Activated gamma-delta T cell treated with Interleukin-2 at 50 U/mL for 16 hours (primary cell): ENCODE measurements around the gene LRRC26.

Source experiments
- DNase-seq: peaks from one replicate; pipeline ENCODE4 v3.0.0-alpha.2; 2020

LRRC26 gene

DNA sequence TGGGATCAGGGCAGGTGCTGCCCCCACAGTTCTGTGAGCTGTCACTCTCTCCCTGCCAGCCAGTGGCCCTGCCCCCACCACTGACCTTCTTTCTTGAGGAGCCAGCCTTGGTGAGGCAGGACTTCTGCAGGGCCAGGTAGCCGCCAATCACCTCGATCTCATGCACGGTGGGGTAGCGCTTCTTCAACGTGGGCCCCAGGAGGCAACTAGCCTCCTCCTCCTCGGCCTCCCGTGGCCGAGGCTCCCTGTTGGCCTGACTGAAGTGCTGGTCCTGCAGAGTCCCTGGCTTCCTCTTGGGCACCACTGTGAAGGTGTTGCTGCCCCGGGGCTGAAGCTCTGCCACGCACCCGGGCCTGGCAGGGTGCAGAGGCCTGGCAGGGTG lies 29.0 kb upstream of the LRRC26 start:
- no peak for DNase-seq

DNA sequence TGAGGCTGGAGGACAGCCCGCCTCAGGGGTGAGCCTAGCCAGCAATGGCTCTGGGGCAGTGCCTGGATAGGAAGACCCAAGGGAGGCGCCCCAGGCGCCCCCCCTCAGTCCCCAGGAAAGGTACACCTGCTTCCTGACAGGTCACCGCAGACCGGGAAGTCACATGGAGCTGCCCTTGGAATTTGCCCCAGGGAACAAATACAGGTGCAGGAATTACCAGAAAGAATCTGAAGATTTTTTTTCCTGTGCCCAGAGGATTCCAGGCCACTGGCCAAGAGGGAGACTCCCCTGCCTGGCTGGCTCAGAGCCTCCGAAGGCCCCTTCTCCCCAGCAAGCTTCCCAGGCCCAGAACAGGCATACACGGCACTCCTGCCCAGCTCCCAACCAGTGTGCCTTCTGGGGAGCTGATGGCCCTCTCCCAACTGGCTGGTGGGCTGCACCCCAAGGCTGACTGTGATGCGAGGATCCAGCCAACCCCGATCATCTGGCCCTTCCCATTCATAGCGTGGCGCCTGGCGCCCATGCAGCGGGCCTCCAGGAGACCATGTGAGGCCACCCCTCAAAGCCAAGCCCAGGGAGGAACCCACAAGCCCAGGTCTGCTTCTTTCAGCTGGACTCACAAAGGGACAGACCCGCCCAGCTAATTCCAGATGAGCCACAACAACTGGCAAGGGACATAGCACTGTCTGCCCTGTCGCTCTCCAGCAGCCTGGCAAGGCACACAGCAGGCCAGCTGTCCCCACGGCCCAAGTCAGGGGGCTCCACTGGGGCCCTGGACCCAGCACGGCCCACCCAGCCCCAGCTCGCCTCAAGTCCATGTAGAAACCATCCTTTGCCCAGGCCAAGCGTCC lies 28.4 kb upstream of the LRRC26 start:
- DNase-seq, result no peak

DNA sequence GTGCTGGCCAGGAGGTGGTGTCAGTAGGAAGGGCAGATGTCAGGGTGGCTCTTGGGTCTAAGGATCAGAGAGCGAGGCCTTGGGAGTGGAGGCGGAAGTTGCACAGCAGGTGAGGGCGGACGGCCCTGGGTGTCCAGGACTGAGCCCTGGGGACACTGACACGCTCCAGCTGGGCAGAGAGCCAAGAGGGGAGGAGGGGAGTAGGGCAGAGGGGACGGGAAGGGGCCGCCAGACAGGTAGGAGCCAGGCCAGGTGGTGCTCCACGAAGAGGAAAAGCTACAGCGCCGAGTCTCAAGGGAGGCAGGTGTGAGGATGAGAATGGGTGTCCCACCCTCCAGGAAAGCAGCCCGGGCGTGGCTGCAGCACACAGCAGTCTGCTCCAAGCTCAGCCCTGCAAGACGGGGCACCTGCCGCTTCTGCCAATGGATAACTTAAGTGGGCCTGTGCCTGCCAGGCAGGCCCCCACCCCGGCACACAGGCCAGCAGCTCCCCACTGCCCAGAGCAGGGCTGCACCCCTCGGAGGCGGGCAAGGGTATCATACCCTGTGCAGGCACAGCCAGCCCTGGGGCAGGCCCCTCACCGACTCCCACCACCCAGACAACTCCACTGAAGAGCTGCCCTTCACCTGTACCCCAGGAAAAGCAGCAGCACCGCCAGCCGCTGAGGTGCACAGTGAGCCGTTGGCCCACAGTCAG lies 25.8 kb upstream of the LRRC26 start:
- DNase-seq, result no peak

DNA sequence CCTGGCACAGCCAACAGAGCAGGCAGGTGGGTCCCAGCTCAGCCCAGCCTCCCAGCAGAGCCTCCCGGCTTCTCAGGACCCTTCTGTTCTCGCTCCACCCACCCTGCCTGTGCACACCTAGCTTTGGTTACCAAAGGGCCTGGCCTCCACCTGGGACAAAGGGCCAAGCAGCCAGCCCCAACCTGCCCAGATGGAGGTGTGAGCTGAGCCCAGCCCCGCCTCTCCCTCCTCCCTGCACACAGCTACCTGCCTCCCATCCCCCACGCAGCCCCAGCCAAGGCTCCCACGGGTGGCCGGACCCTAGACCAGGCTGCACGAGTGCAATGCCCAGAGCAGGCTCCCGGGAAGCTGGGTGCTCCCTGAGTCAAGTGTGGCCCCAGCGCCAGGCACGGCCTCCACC lies 25.1 kb upstream of the LRRC26 start:
- no peak for DNase-seq

DNA sequence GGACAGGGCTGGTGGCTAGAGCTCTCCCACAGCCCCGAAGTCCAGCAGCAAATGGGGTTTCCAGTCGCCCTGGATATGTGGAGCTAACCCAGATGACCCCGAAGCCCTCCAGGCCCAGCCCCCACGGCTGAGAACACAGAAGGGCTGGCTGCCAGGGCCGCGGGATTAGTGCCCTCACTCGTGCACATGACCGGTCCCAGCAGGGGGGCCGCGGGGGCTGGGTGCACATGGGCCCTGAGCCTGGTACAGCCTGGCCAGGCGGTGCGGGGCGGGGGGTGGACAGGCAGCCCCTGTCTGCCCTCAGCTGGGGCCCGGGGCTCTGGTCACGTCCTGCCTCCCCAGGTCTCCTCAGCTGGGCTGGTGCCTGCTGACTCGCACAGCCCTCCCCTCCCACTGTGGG lies 24.5 kb upstream of the LRRC26 start:
- no peak for DNase-seq

DNA sequence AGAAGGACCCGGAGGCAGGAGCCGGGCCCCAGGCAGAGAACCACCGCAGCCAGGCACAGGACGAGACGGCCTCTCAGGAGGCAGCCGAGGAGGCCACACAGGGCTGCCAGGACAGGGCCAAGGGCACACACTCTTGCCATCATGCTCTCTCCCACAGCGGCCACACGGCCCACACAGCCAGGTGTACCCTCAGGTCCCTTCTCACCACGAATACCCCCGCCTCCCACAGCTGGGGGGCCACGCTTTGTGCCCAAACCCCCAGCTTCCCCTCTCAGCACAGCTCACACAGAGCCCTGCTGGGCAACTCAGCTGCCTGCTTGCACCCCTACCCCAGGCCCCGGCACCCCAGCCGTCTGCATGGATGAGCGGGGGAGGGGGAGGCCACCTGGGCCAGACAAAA lies 23.9 kb upstream of the LRRC26 start:
- DNase-seq, result no peak

DNA sequence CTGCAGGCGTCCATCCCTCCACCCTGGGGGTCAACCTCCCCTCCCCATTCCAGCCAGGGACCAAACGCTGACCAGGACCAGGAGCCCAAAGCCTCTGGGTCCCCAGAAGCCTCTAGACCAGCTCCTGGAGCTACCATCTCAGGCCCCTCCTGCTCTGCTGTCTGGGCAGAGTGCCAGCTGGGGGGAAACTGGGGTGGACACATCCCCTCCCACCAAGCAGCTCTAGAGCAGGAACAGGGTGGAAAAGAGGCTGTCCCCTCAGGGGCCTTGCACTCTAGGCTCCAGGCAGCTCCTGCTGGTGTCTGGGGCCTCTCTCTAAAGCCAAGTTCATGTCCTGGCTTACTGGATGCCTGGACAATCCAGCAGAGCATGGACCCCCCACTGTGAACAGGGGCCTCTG lies 23.0 kb upstream of the LRRC26 start:
- DNase-seq, result no peak

DNA sequence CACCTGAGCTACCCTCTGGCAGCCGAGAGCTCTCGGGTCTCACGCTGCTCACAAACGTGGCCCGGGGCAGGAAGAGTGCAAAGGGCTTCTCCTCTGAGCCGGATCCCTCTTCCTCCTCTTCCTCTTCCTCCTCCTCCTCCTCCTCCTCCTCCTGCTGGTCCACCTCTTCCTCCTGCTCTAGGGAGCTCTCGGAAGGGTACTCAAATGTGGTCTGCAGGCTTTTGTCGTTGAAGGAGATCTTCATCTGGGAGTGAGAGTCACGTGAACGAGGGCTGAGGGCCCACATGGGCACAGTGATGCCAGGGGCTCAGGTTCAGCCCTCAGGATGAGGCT lies 22.6 kb upstream of the LRRC26 start:
- no peak for DNase-seq

DNA sequence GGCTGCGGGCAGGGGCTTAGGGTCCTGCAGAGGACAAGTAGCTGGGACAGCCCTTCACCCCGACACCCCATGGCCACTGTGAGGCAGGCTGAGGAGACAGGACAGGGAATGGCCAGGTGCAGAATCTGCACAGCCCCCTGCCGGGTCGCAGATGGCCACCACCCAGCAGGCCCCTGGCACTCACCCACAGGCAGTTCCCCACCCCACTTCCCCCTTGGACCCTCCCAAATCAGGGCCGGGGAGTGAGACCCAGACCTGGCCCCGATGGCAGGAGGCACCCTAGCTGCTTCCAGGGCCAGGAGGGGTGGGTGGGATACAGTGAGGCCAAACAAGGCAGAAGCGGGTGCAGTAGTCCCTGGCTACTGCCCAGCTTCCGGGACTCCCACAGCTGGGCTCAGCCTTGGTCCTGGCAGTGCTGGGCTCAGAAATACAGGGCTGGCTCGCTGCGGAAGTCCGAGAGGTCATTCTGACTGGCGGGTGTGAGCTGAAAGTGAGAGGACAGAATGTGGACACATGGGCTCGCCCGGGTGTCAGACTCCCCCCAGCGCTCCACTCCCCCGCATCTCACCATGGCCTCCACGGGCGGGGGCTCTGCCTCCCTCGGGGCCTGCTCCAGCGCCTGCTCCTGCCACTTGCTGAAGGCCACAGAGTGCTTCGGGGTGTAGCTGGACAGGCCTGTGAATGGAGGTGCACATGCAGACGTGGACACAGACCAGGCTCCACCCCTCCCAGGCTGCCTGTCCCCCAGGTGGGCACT lies 22.0 kb upstream of the LRRC26 start:
- no peak for DNase-seq

DNA sequence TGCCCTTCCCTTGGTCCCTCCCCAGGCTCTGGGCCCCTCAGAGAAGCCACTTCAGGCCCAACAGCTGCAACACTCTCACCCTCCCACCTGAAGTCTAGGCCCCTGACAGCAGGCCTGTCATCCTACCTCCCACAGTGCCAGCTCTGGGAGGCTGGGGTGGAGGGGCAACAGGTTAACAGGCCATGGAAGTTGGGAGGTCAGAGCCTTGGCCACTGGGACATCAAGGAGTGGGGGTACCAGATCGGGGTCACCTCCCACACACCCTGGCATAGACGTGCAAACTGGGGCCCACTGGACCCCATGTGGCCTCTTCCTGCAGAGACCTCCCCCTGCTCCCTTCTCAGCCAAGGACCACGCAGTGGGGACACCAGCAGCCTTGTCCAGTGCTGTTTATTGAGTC lies 21.4 kb upstream of the LRRC26 start:
- no peak for DNase-seq

DNA sequence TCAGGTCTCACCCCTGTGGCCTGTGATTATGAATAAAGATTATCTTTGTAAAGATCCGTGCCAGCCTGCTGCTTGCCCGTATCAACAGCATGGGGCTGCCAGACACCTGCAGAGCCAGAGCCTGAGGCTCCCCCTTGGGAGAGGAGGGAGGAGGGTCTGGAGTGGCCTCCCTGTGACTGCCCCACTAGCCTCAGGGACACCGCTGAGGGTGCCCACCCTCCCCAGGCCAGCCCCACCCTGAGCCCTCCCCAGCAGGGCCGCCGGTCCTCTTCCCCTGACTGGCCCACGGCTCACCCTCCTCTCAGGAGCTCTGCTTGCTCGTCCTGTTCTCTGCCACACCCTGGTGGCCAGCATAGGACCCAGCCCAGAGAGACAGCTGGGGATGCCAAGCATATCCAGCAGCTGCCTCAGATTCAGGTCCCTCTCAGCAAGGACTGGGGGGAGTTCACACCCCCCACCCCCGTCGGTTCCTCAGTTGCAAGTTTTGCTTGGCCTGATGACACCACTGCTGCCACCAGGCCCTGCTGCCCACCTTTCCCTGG lies 20.5 kb upstream of the LRRC26 start:
- DNase-seq, result no peak

DNA sequence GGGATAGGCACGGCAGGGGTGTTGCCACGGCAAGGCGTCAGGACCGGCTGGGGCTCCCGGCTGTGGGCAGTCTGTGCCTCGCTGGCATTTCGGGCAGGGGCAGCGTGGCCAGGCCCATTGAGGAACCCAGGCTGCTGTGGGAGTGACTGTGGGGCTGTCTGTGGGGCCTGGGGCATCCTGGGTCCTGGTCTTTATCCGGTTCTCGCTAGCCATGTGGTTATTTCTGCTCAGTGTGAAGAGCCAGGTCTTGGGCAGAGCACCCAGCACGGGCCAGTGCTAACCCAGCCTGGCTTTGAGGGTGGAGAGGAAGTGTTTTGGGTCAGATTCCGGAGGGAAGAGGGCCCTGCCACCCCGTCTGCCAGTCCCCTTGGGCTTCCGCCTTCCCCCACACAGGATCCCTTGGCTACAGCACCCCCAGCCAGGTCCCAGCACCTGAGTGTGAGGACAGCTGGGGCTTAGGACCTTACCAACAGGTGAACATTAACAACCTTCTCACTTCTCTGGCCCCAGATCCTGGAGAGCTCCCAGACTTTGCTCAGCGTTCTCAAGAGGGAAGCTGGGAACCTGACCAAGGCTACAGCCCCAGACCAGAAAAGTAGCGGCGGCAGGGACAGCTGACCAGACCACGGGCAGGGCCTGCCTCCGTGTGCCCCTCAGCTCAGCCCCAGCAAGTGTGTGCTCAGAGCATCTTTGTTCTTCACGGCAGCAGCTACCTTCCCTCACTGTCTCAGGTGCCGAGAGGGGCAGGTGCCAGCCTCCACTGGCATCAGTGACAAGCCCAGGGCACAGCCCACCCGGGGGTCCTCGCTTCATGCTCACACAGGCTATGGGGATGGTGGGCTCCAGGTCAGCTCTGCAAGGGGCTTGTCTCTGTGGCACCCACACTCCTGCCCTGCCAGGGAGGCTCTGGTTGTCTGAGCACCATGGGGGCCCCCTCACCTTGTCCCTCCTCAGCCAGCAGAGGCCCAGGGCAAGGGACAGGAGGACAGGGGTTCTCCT lies 19.7 kb upstream of the LRRC26 start:
- DNase-seq, result no peak

DNA sequence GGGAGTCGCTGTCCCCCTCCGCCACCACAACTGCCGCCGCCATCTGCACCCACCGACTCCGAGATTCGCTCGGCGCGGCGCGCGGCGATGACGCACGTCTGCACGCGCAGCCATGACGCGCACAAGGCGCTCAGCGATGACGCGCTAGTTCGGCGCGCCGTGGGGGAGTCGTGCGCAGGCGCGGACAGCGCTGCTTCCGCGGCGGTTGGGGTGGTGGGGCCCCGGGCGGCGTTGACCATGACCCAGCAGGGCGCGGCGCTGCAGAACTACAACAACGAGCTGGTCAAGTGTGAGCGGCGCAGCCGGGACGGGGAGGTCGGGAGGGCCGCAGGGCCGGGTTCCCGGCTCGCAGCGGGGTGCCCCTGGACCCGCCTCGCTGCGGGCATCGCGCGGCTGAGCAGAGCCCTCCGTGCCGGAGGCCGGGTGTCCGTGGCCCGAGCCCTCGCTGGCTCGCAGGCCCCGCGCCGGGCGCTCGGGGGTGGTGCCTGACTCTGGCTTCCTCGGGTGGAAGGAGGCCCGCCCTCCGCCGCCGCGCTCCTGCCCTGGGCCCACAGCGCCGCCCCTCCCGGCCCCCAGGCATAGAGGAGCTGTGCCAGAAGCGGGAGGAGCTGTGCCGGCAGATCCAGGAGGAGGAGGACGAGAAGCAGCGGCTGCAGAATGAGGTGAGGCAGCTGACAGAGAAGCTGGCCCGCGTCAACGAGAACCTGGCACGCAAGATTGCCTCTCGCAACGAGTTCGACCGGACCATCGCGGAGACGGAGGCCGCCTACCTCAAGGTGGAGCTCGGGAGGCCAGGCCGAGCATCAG lies 18.8 kb upstream of the LRRC26 start, which contains the start of the genes ANAPC2 and SSNA1:
TSS of gene ANAPC2 (minus strand) at position 71 of the 807 bp plus-strand sequence. CDS start at position 43, 28 bp downstream.
TSS of gene SSNA1 (plus strand) at position 187 of the 807 bp plus-strand sequence. CDS start at position 238, 51 bp downstream.
- DNase-seq, result peak; percentile 90

DNA sequence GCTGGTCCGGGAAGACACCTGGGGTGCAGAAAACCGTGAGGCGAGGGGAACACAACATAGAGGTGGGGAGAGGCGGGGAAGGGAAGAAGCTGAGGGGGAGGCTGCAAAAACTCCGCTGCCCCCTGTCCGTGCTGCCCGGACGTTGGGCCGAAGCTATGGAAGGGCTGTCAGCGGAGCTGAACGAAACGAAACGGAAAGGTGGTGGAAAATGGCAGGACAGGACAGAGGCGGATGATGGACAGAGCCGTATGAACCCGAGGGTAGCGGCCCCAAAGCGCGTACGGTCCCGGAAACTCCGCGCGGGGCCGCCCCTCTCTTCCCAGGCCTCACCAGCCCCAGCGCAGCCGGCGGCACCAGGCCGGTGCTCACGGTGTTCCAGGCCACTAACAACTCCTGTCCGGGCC lies 18.2 kb upstream of the LRRC26 start:
- no peak for DNase-seq

DNA sequence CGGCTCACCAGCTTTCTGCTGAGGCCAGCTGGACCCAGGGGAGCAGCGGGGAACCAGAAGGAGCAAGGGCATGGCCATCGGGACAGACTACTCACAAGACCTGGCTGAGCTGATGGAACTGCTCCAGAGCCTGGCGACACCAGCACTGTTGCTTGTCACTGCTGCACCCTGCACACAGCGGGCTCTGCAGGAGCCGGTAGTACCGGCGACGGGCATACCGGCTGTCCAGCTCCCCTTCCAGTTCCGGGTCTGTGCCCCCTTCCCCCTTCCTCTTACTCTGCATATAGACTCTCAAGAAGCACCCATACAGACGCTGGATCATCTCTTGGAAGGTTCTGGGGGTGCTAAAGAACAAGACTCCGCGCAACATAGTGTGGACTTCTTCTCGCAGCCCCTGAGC lies 17.5 kb upstream of the LRRC26 start:
- no peak for DNase-seq

DNA sequence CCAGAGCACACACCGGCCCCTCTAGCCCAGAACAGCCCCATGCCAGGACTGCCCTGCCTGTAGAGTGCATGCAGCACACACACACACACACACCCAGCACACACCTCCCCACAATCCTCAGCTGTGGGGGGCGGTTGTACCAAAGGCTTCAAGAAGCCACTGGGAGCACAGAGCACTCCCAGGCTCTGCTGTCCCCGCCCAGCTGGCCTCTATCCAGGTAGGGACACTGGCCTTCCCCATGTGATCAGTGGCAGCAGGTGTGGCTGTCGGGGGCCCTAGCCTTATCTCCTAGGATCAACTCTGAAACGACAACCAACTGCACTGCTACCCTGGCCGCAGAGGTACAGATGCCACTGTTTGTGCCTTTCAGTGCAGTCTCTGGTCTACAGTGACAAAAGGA lies 16.5 kb upstream of the LRRC26 start:
- DNase-seq, result no peak

DNA sequence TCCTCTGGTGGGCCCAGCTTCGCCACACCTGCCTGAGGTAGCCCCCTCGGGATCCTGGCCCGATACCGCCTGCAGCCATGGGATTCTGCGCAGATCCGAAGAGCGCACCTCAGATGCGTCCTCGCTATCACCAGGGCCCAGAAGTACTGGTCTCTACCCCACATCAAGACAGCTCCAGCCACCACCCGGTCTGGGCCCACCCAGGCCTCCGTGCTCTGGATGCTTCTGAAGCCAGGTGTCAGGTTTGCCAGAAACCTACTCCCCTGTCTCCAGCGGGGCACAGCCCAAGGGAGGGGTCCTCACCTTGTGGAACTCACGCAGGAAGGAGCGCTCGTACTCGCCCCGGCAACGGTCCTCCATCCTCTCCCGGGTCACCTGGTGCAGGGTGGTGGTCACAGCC lies 16.1 kb upstream of the LRRC26 start:
- no peak for DNase-seq

DNA sequence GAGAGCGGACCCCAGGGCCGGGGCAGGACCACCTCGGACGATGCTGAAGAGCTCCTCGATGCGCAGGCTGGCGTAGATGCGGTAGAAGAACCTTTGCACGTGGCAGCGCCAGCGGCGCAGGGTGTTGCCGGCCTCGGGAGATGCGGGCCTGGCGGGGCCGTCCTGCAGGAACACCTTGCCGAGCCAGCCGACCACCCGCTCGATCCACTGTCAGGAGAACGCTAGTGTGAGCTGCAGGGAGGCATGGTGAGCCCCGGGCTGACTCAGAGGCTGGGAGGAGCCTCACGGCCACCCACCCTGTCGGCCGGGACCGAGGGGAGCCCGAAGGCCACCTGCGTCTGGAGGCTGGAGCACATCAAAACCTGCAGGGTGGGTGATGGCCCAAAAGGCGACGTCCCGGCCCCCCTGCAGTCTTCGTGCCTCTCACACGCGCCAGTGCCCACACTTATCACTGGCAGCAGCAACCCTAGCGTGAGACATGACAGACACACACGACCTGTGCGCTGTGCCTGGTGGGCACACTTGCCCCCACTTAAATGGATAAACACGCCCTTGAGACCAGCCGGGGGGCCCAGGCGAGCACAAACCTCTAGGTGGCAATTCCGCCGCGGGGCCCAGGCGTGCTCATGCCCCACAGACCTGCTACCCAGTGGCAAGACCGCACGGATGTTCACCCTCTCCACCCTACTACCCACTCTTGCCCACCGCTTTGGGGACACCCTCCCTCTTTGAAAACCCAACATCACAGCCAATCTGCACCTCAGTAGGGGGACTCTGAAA lies 15.2 kb upstream of the LRRC26 start:
- DNase-seq, result no peak

DNA sequence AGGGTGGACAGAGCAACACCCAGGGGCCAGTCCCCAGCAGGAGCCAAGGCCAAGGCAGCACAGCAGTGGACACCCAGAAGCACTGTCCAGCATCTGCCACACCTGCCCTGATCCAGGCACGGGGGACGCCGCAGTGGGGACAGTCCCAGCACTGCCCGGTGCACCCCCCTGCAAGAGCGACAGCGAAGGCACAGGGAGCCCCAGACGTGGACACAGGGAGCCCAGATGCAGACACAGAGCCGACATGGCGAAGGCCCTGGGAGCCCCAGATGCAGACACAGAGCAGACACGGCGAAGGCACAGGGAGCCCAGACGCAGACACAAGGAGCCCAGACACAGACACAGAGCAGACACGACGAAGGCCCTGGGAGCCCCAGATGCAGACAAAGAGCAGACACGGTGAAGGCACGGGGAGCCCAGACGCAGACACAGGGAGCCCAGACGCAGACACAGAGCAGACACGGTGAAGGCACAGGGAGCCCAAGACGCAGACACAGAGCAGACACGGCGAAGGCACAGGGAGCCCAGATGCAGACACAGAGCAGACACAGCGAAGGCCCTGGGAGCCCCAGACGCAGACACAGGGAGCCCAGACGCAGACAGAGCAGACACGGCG lies 14.2 kb upstream of the LRRC26 start:
- no peak for DNase-seq

DNA sequence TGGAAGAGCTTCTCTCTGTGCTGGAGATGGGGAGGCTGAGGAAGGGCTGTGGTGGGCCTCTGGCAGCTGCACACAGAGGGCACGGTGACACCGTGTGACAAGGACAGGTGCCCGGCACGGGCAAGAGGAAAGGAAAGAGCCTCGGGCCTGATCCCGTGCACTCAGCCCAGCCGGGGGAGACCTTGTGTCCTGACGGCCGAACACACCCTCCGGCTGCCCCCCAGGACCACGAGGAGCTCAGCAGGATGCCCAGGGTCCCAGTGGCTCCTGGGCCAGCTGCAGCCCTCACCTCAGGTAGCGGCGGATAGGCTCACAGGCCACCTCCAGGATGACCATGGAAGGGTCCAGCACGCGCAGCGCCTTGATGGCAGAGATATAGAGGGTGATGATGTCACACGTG lies 13.0 kb upstream of the LRRC26 start:
- no peak for DNase-seq
